Esophagus mucosa (tissue), 1 donor: ENCODE data around the gene USP17L21. TPM values are rescaled to one million over a fixed set of nuclear protein-coding genes. Genes with fewer than 3 reads are reported as not detected.
"Not testable (repeated sequence)": the region's sequence is repeated elsewhere in the genome, so short reads cannot be mapped to it uniquely, and the experiment has no call there.

Source experiments
- ATAC-seq: fragments of 200-7000 bp; cut with Tn5 transposase; one replicate; pipeline ENCODE4 v1.9.1; 2020
- total RNA-seq: library from RNA; stranded (reverse); gene quantifications from one replicate; pipeline ENCODE4 v1.2.4, GENCODE V29; 2023
- donor health status: DM: yes; HTN: yes; CAD: no.

Gene USP17L21, protein sequence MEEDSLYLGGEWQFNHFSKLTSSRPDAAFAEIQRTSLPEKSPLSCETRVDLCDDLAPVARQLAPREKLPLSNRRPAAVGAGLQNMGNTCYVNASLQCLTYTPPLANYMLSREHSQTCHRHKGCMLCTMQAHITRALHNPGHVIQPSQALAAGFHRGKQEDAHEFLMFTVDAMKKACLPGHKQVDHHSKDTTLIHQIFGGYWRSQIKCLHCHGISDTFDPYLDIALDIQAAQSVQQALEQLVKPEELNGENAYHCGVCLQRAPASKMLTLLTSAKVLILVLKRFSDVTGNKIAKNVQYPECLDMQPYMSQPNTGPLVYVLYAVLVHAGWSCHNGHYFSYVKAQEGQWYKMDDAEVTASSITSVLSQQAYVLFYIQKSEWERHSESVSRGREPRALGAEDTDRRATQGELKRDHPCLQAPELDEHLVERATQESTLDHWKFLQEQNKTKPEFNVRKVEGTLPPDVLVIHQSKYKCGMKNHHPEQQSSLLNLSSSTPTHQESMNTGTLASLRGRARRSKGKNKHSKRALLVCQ
- not detected for total RNA-seq

DNA sequence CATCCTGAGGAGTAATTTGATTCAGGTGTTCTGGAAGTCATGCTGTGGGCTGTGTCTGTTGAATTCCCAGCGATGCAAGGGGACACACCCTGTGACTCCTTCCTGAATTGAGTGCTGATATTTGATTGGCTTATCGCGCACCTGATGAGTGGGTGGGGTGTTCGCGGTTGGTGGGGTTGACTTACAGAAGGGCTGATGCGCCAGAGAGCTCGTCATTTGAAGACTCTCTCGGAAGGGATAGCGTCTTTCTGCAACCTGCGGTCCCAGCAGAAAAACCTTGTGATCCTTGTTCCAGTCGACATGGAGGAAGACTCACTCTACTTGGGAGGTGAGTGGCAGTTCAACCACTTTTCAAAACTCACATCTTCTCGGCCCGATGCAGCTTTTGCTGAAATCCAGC lies at the start of gene USP17L21:
Gene USP17L21 (plus strand): TSS at position 301 of the 400 bp plus-strand sequence. CDS start 0 bp downstream, at position 301.
- not testable (repeated sequence) for ATAC-seq

DNA sequence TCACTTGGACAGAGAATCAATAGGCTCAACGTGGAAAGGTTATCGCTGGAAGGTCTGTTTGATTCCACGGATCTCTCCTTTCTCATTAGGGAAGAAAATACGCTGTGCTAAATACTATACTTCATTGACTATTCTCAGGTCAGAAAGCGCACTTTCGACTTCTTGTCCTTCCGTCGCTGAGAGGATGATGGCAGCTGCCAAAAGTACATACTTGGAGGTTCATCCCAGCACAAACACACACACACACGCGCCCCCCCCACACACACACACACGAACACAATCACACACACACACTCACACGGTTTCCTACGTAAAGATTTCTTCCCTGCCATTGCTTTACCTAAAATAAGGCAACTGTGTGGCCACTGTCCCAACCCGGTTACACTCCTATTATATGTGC lies 48.0 kb upstream of the USP17L21 start:
- not testable (repeated sequence) for ATAC-seq

- not testable (repeated sequence) for ATAC-seq
These were observed 47.6 kb upstream of the USP17L21 start, which contains the start of gene USP17L11 for GRCh38 chr4:9215105-9215504. USP17L11 (plus strand) TSS chr4:9215405; CDS start chr4:9215405, 0 bp downstream.

GRCh38 chr4:9219852-9220251 lies 42.8 kb upstream of the USP17L21 start, which contains the start of gene USP17L12:
USP17L12 (plus strand) TSS chr4:9220152; CDS start chr4:9220152, 0 bp downstream.
- ATAC-seq, result not testable (repeated sequence)

GRCh38 chr4:9224596-9224995 lies 38.1 kb upstream of the USP17L21 start, which contains the start of gene USP17L13:
USP17L13 (plus strand) TSS chr4:9224896; CDS start chr4:9224896, 0 bp downstream.
- ATAC-seq, result not testable (repeated sequence)

GRCh38 chr4:9230249-9230648 lies 32.4 kb upstream of the USP17L21 start:
- not testable (repeated sequence) for ATAC-seq

- not testable (repeated sequence) for ATAC-seq
These were observed 28.6 kb upstream of the USP17L21 start, which contains the start of gene USP17L15 for GRCh38 chr4:9234085-9234484. USP17L15 (plus strand) TSS chr4:9234385; CDS start chr4:9234385, 0 bp downstream.

- ATAC-seq, result not testable (repeated sequence)
These were observed 24.2 kb upstream of the USP17L21 start for GRCh38 chr4:9238461-9238860.

GRCh38 chr4:9243579-9243978 lies 19.1 kb upstream of the USP17L21 start, which contains the start of gene USP17L17:
USP17L17 (plus strand) TSS chr4:9243879; CDS start chr4:9243879, 0 bp downstream.
- ATAC-seq, result not testable (repeated sequence)

DNA sequence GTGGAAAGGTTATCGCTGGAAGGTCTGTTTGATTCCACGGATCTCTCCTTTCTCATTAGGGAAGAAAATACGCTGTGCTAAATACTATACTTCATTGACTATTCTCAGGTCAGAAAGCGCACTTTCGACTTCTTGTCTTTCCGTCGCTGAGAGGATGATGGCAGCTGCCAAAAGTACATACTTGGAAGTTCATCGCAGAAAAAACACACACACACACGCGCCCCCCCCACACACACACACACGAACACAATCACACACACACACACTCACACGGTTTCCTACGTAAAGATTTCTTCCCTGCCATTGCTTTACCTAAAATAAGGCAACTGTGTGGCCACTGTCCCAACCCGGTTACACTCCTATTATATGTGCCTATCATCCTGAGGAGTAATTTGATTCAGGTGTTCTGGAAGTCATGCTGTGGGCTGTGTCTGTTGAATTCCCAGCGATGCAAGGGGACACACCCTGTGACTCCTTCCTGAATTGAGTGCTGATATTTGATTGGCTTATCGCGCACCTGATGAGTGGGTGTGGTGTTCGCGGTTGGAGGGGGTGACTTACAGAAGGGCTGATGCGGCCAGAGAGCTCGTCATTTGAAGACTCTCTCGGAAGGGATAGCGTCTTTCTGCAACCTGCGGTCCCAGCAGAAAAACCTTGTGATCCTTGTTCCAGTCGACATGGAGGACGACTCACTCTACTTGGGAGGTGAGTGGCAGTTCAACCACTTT lies 14.6 kb upstream of the USP17L21 start, which contains the start of gene USP17L18:
Gene USP17L18 (plus strand): TSS at position 678 of the 728 bp plus-strand sequence. CDS start 0 bp downstream, at position 678.
- ATAC-seq, result not testable (repeated sequence)

DNA sequence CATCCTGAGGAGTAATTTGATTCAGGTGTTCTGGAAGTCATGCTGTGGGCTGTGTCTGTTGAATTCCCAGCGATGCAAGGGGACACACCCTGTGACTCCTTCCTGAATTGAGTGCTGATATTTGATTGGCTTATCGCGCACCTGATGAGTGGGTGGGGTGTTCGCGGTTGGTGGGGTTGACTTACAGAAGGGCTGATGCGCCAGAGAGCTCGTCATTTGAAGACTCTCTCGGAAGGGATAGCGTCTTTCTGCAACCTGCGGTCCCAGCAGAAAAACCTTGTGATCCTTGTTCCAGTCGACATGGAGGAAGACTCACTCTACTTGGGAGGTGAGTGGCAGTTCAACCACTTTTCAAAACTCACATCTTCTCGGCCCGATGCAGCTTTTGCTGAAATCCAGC lies 9.6 kb upstream of the USP17L21 start, which contains the start of gene USP17L19:
Gene USP17L19 (plus strand): TSS at position 301 of the 400 bp plus-strand sequence. CDS start 0 bp downstream, at position 301.
- ATAC-seq, result not testable (repeated sequence)

- not testable (repeated sequence) for ATAC-seq
These were observed 4.8 kb upstream of the USP17L21 start, which contains the start of gene USP17L20 for GRCh38 chr4:9257824-9258223. USP17L20 (plus strand) TSS chr4:9258124; CDS start chr4:9258124, 0 bp downstream.

- not testable (repeated sequence) for ATAC-seq
These were observed 4.6 kb downstream of the USP17L21 start, which contains the start of gene USP17L22 for GRCh38 chr4:9267319-9267718. USP17L22 (plus strand) TSS chr4:9267619; CDS start chr4:9267619, 0 bp downstream.

GRCh38 chr4:9271719-9272118 lies 9.0 kb downstream of the USP17L21 start:
- ATAC-seq, result not testable (repeated sequence)

Other genes with a start within 250 kb of the USP17L21 start
- gene FAM90A26, start 92.5 kb upstream of the USP17L21 start, total RNA-seq, result not detected
- not detected for gene USP17L10, start 52.2 kb upstream of the USP17L21 start, total RNA-seq
- gene USP17L11, start 47.5 kb upstream of the USP17L21 start, total RNA-seq, result not detected
- not detected for gene USP17L12, start 42.7 kb upstream of the USP17L21 start, total RNA-seq
- gene USP17L13, start 38.0 kb upstream of the USP17L21 start, total RNA-seq, result not detected
- not detected for gene USP17L15, start 28.5 kb upstream of the USP17L21 start, total RNA-seq
- not detected for gene USP17L17, start 19.0 kb upstream of the USP17L21 start, total RNA-seq
- not detected for gene USP17L18, start 14.2 kb upstream of the USP17L21 start, total RNA-seq
- gene USP17L19, start 9.5 kb upstream of the USP17L21 start, total RNA-seq, result not detected
- gene USP17L20, start 4.7 kb upstream of the USP17L21 start, total RNA-seq, result not detected
- not detected for gene USP17L22, start 4.7 kb downstream of the USP17L21 start, total RNA-seq
- gene USP17L24, start 62.3 kb downstream of the USP17L21 start, total RNA-seq, result not detected
- not detected for gene USP17L25, start 67.0 kb downstream of the USP17L21 start, total RNA-seq
- not detected for gene USP17L26, start 71.8 kb downstream of the USP17L21 start, total RNA-seq
- gene USP17L5, start 76.5 kb downstream of the USP17L21 start, total RNA-seq, result not detected
- gene USP17L27, start 81.3 kb downstream of the USP17L21 start, total RNA-seq, result not detected
- gene USP17L28, start 86.0 kb downstream of the USP17L21 start, total RNA-seq, result not detected
- gene USP17L29, start 90.8 kb downstream of the USP17L21 start, total RNA-seq, result not detected
- gene USP17L30, start 100.3 kb downstream of the USP17L21 start, total RNA-seq, result not detected
- gene DEFB131A, start 181.5 kb downstream of the USP17L21 start, total RNA-seq, result not detected